HEK293T (cell line): Measurements from ENCODE around the gene TMEM121.
"Not testable (repeated sequence)": the region's sequence is repeated elsewhere in the genome, so short reads cannot be mapped to it uniquely, and the experiment has no call there.

Source experiments
- BHLHE40 ChIP-seq: fragments of 450-650 bp; IDR thresholded peaks from 2 replicates; pipeline ENCODE4 v1.6.1; 2016; ENCODE audit warnings: mild to moderate bottlenecking, moderate library complexity, borderline replicate concordance
- CTBP1 ChIP-seq: fragments of 450-650 bp; IDR thresholded peaks from 2 replicates; pipeline ENCODE4 v1.6.1; 2016; ENCODE audit warnings: borderline replicate concordance
- ELF4 ChIP-seq: fragments of 450-650 bp; IDR thresholded peaks from 2 replicates; pipeline ENCODE4 v1.6.1; 2017; ENCODE audit warnings: antibody characterized with exemption
- FOXK2 ChIP-seq: fragments of 450-650 bp; IDR thresholded peaks from 2 replicates; pipeline ENCODE4 v1.6.1; 2016; ENCODE audit warnings: mild to moderate bottlenecking
- FOXM1 ChIP-seq: fragments of 450-650 bp; IDR thresholded peaks from 2 replicates; pipeline ENCODE4 v1.6.1; 2017; ENCODE audit warnings: mild to moderate bottlenecking, borderline replicate concordance
- NFRKB ChIP-seq: fragments of 450-650 bp; IDR thresholded peaks from 2 replicates; pipeline ENCODE4 v1.6.1; 2016; ENCODE audit warnings: mild to moderate bottlenecking, moderate library complexity
- ZNF384 ChIP-seq: fragments of 450-650 bp; IDR thresholded peaks from 2 replicates; pipeline ENCODE4 v1.6.1; 2016

- TF ChIP-seq BHLHE40, NFRKB, ZNF384, FOXM1, FOXK2, CTBP1, ELF4: not testable (repeated sequence)
Observed at GRCh38 chr14:105565185-105565919, 39.0 kb downstream of the TMEM121 start.
